GM19452 (cell line): ENCODE measurements around the gene TTLL11.

ENCODE experiments used
- ATAC-seq: cut with Tn5 transposase; IDR thresholded peaks from one replicate; pipeline ENCODE4 v1.9.1; 2021; ENCODE audit not compliant: unreplicated experiment

The TTLL11 gene

DNA sequence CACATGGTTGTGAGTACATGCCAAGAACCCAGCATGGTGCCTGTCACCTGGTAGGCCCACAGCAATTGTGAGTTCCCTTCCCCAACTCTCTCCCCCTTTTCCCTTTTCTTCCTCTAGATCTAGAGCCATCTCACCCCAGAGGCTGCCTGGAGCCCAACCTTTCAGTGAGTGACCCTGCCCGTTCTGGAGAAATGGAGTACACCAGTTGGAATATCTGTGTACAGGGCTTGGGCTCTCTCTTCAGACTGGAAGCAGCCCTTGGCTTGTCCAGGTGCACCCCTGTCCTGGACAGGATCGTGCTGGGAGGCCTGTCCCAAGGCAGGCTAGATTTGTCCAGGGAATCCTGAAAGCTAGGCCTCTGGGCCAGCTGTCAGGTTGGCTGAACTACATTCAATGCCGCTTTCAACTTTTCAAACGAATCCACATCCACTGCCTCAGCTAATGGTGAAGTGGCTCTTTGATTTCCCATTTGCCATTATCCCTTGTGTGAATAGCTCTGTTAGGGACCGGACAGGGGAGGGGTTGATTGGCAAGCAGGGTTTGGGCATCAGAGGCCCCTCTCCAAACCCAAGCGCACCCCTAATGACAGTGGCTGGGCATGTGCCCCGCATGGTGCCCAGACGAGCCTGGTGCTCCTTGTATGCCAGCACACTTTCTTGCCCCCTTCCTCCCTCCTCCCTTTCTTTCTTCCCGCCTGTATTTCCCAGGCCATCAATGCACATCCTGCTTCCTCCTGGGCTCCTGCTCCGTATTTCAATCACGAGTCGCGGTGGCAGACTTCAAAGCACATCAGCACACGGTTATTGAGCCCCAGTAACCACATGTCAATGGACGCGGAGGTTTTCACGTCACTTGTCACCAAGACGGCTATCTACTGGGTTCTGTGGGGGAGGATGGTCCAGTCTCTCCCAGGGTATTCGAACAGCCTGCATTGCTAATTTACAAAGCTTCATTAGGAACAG lies 230.5 kb downstream of the TTLL11 start:
- ATAC-seq = no peak

DNA sequence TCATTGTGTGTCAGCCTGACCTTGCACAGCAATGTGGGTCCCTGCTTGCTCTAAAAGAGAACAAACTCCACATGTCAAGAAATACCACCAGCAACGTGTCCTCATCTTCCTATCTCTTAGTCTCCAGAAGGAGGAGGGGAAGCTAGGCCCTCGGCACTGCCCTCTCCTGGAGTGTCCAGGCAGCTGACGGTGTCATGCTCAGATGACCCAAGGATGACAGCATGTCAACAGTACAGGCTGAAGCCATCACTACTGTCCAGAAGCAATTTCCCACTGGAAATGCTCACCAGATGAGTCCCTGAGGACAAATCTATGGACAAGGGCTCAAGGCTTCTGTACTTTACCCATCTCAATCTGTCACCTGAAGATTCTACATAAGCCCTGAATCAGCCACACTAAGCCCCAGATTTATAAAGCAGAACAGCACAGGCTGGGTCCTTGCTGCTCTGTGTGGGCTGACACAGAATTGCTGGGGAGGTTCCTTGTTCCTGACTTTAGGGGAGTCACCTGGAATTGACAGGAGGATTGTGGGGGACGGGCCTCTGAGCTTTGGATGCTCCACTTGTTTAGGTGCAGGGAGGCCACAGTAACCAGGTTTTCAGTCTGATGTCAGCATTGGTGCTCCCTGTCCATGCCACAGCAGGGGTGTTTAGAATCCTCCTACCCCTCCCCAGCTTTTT lies 231.5 kb downstream of the TTLL11 start:
- no peak for ATAC-seq

DNA sequence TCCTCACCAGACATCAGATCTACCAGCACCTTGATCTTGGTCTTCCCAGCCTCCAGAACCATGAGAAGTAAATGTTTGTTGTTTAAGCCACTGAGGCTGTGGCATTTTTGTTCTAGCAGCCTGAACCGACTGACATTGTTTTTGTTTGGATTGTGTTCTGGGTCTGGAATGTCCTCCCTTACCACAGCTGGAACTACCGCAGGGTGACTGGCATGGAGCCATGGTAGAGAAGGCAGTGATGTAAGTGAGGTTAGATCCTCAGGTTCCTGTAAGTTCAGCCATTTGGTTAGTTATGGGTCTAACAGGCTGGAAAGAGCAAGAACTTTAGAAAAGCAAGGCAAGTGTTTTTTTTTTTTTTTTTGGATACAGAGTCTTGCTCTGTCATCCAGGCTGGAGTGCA lies 232.4 kb downstream of the TTLL11 start:
- no peak for ATAC-seq

DNA sequence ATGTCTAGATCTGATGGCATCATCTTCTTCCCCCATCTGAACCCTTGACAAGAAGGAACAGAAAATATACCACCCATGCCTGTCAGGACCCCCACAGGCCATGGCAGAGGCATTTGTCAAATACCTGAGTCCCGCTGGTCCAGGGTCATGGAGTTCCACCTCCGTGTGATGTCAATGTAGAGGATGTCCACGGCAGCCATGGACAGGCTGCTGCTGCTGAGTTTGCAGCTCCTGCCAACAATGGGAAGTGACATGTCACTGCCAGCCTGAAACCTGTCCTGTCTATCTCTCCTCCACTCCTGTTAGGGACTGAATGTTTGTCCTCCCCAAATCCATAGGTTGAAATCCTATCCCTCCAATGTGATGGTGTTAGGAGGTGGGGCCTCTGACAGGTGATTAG lies 232.9 kb downstream of the TTLL11 start:
- ATAC-seq = no peak

DNA sequence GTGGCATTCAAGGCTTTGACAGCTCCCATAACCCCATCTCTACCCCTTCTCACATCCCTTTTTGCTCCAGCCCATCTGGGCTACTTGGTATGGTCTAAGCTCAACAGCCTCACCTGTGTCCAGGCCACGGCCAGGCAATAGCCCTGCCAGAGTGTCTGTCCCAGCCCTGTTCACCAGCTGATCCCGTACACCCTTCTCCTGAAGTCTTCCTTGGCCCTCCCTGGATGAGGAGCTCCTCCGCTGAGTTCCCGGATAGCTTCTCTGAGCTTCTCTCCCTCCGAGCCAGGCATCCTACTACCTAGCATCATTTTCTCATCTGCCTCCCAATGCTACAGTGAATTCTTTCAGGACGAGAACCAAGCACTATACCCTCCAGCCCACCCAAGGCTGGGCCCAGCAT lies 233.5 kb downstream of the TTLL11 start:
- no peak for ATAC-seq

DNA sequence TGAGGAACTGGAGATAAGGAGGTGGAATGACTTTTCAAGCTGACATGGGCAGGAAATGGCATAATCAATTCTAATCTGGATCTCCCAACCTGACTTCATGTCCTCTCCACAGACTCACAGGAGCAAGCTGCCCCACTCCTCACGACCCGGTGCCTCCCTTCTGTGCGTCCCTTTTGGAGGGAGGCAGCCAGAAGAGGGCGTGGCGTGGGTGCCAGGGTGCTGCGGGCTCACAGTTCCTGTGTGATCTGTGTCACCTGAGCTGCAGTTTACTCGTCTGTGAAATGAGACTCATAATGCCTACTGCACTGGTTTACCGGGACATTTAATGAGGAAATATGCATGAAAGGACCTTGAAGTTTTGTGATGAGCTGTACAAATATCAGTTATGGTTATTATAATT lies 234.3 kb downstream of the TTLL11 start:
- no peak for ATAC-seq

DNA sequence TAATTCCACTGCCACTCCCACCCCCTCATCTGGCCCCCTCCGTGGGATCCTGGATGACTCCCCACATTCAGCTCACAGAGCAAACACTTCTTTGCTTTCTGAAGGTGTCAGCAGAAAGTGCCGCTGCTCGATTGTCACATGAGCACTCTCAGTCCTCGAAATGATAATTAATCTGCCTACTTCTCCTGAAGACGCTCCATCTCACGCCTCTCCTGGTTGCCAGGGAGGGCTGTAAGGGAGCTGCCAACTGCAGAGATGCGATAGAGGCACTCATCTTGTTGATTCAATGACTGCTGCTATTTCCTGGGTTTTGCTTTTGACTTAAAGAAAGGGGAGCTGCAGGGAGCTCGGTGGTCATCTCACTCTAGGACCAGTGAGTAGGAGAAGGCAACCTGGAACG lies 235.2 kb downstream of the TTLL11 start:
- ATAC-seq = no peak

DNA sequence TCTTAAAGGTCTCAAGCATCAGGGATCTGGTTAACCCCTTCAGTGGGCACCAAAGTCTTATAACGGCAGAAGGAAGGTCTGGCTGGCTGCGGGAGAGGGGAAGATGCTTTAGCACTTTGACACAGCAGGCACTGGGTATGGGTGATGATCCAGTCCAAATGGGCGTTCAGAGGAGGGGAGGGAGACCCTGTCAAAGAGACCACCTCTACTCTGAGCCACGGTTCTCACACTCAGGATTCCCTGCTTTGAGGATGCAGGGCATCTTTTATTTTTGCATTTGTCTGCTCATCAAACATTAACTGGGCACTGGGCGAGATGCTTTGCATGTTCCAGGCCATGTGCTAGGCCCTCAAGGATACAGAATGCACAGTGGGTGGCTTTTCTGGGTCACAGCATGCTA lies 237.6 kb downstream of the TTLL11 start:
- ATAC-seq = no peak

DNA sequence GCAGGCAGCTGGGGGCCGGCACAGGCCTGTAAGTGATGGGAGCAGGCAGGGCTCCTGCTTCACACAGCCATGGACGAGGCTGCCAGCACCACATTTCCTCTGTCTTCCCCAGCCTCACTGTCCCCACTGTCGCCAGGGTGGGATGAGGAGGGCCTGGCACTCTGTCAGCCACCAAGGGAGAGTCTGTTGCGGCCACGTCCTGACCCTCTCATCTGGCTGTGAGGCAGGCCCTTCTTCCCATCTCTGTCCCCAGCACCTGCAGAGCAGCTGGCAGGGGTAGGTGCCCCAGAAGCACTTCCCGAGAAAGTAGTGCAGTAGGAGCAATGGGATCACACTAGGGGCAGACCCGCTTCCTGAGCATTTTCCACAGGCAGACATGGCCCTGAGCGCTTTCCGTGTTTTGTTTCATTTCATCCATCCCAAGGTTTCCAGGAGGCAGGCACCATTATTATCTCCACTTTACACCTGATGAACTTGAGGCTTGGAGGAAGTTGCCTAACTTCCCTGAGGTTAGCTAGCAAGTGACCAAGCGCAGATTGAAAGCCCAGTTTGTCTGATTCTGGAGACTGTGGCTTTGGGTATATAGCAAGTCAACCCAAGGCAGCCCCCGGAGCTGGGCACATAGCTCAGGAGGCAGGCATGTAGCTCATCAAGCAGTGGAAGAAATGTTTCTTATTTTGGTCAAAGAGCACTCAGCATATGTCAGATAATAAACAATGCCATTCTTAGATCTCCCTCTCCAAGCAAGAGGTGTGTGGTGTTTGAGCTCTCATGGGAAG lies 239.3 kb downstream of the TTLL11 start:
- no peak for ATAC-seq

DNA sequence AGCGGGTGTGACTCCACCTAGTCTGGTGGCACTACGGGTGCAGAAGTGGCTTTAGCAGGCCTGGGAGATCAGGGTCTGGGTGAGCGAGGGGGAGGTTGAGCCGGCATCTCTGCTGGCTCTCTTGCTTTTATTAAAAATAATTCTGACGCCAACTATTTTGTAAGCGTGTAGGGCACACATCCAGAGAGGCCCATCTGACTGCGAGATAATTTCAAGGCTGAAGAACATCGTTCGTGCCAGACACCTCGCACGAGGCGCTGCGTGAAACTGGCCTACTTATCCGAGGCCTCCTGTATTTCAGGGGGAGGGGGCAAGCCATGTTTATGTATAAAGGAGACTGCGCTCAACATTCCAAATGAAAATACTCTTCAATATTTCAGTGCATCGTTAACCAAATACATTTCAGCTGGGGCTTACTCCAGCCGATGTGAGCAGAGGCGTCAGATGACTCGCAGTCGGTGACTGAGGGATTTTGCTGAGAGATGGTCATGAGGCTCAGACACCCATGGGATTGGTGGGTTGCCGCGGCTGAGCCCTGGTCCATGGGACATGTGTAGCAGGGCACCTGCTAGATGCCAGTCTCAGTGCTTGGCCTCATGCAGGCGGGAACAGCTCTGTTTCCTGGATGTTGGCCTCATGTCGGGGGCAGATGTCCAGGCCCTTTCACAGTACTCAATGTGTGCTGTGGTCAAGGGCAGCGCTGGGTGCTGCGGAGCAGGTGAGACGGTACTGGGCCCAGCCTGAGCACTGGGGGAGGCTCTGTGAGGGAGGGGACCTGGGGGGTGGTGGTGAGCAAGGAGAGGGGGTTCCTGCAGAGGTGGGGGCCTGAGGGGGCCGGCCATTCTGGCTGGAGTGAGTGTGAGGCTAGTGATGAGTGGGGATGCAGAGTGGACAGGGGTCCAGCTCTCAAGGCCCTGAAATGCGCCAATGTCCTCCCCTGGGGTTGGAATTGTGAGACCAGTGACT lies 240.2 kb downstream of the TTLL11 start:
- no peak for ATAC-seq

DNA sequence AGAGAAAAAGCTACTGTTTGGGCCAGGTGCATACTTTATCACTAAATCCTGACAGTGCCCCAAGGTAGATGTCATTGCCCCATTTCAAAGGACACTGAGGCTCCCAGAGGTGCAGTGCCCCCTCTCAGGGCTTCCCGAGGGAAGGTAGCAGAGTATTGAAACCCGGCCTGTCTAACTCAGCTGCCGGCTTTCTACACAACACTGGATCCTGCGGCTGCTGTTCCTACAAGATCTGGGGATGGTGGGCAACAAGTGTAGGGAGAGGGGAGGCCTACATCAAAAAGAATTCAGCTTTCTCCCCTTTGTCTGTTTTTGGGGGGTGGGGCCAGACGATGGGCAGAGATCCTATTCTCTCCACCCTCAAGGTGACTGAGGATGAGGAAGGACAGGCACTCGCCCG lies 240.9 kb downstream of the TTLL11 start:
- no peak for ATAC-seq

DNA sequence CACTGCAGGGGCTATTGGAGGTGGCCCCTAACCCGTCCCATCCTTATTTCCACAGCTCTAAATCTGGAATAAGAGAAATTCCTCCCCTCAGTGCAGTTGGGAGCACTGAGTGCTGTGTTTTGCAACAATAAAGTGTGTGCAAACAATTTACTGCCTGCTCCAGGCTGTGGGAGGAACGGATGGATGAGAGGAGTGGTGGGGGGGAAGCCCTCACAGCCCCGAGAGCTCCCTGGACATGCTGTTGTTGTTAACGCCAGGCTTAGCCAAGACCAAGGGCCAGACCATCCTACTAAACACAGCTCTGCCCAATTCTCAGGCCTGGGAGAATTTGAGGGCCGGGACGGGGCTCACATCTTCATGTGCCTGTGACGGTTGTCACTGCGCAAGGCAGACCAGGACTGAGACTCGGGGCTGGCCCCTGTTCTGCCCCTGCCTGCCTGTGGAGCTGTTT lies 241.4 kb downstream of the TTLL11 start:
- ATAC-seq = no peak

DNA sequence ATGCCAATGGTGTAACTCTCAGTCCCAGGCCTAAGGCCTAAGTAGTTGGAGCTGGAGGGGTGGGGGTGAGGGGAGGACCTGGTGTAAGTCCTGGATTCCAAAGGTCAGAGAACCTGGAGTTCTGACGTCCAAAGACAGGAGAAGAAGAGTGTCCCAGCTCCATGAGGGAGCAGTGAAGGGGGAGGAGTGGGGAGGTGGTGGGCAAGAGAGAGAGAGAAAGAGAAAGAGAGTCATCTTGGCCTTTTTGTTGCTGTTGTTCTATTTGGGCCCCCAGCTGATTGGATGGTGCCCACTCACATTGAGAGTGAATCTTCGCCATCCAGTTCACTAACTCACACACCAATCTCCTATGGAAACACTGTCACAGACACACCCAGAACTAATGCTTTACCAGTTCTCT lies 242.7 kb downstream of the TTLL11 start:
- no peak for ATAC-seq

DNA sequence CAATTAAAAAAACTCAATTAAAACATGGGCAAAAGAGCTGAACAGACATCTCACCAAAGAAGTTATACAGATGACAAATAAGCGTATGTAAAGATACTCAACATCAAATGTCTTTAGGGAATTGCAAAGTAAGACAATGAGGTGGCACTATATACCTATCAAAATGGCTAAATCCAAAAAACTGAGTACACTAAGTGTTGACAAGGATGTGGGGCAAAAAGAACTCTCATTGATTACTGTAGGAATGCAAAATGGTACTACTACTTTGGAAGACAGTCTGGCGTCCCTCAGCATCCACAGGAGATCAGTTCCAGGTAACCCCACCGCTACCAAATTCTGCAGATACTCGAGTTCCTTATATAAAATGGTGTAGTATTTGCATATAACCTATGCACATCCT lies 243.6 kb downstream of the TTLL11 start:
- ATAC-seq = no peak

DNA sequence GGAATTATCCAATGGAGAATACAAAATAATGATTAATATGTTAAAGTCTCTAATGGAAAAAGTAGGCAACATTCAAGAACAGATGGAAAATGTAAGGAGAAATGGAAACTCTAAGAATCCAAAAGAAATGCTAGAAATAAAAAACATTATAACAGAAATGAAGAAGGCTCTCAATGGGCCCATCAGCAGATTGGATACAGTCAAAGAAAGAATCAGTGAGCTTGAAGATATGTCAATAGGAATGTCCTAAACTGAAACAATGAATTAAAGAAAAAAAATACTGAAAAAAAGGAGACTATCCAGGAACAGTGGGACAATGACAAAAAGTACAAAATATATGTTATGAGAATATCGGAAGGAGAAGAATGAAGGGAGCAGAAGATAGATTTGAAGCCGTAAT lies 248.5 kb downstream of the TTLL11 start:
- ATAC-seq = no peak

DNA sequence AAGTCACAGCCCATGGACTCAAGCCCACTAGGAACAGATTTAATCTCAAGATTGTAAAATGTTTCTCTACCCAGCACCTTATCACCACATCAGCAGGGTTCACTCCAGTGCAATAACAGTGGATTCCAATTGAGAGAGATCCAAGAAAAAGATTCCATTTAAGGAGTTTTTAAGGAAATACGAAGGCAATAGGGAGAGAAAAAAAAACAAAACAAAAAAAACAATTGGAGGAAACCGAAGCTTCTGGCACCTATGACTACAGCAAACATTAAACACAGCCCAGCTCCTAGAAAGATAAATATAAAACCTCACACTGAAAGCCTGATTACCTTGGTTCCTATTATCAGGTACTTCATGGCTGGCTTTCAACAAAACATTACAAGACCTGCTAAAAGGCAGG lies 249.0 kb downstream of the TTLL11 start:
- ATAC-seq = no peak

DNA sequence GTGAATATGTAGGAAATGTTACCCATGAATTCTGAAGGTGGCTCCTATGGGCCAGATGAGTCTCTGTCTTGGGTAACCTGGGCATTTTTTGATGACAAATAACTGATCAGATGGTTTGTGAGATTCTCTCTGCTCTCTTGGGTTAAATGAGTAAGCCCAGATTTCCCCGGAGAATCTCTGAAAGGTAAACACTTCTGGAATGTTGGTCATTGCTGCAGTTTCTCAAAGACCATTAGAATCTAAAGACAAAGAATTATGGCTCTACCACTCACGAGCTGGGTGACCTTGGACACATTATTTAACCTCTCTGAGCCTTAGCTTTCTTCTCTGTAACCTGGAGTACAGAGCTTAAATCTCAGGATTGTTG lies 250.5 kb downstream of the TTLL11 start:
- no peak for ATAC-seq

DNA sequence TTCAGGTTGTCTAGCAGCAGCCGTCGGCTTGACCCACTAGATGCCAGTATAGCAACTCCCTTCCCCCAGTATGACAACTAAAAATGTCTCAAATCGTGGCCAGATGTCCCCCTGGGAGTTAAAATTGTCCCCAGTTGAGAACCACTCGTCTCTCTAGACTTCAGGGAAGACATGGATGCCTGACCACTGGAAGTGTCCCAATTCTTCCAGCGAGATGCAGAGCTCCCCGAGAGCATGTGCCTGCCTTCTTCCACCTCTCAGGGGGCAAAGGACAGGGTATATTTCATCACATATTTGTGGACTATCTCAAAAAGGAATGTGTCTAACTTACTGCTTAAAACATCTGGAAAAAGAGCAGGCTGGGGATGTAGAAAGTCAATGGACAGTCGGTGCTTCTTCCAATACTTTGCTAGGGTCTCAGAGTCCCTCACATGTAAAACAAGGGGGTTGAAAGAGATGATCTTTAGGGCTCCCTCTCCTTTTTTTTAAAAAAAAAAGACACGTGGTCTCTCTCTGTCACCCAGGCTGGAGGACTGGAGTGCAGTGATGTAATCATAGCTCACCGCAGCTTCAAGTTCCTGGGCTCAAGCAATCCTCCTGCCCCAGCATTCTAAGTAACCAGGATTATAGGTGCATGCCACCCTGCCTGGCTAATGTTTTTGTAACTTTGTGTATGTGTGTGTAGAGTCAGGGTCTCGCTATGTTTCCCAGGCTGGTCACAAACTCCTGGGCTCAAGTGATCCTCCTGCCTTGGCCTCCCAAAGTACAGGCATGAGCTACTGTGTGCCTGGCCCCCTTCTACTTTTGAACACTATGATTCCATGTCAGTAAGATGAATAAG lies 251.1 kb downstream of the TTLL11 start:
- no peak for ATAC-seq
